Trophoblast cell (in vitro differentiated cells and primary cell): ENCODE data around the gene SLC6A4.

Experiments used
- DNase-seq, 2 donors: peaks; one replicate each; pipeline ENCODE4 v3.0.0-alpha.2; 2016
- H2AFZ ChIP-seq: 2 replicates; pipeline ENCODE4 v1.6.1; 2013; ENCODE audit warnings: low read length, moderate library complexity, mild to moderate bottlenecking; ENCODE audit not compliant: insufficient read depth, poor library complexity
- H2AK5ac ChIP-seq: 2 replicates; pipeline ENCODE4 v1.6.1; 2013; ENCODE audit warnings: mild to moderate bottlenecking, low read length
- H2BK120ac ChIP-seq: 2 replicates; pipeline ENCODE4 v1.6.1; 2013; ENCODE audit warnings: low read length, mild to moderate bottlenecking, moderate library complexity; ENCODE audit not compliant: insufficient read depth, poor library complexity
- H2BK12ac ChIP-seq: 2 replicates; pipeline ENCODE4 v1.6.1; 2013; ENCODE audit warnings: mild to moderate bottlenecking, low read length, moderate library complexity
- H2BK5ac ChIP-seq: 2 replicates; pipeline ENCODE4 v1.6.1; 2013; ENCODE audit warnings: low read length, low read depth, moderate library complexity, mild to moderate bottlenecking; ENCODE audit not compliant: poor library complexity
- H3K14ac ChIP-seq: 2 replicates; pipeline ENCODE4 v1.6.1; 2013; ENCODE audit warnings: mild to moderate bottlenecking, low read length
- H3K18ac ChIP-seq: 2 replicates; pipeline ENCODE4 v1.6.1; 2013; ENCODE audit warnings: mild to moderate bottlenecking, low read length
- H3K23ac ChIP-seq: 2 replicates; pipeline ENCODE4 v1.6.1; 2013; ENCODE audit warnings: low read length
- H3K27ac ChIP-seq: 2 replicates; pipeline ENCODE4 v1.5.1; 2013; ENCODE audit warnings: low read depth, mild to moderate bottlenecking, inconsistent platforms, low read length, moderate library complexity
- H3K27me3 ChIP-seq: 2 replicates; pipeline ENCODE4 v1.6.1; 2013; ENCODE audit warnings: inconsistent platforms, mild to moderate bottlenecking, low read length, moderate library complexity; ENCODE audit not compliant: insufficient read depth
- H3K36me3 ChIP-seq, 2 experiments: 1 replicate in 1 of 2; 2 replicates in 1 of 2; pipeline ENCODE4 v1.6.1; 2013; ENCODE audit warnings: low read length in 2 of 2, mild to moderate bottlenecking in 2 of 2, moderate library complexity in 1 of 2; ENCODE audit not compliant: insufficient read depth in 2 of 2, control insufficient read depth in 1 of 2
- H3K4ac ChIP-seq: 2 replicates; pipeline ENCODE4 v1.6.1; 2013; ENCODE audit warnings: low read depth, mild to moderate bottlenecking, low read length, moderate library complexity
- H3K4me1 ChIP-seq, 2 experiments: 1 replicate in 1 of 2; 2 replicates in 1 of 2; pipeline ENCODE4 v1.6.1; 2013; ENCODE audit warnings: low read length in 2 of 2, mild to moderate bottlenecking in 2 of 2, moderate library complexity in 1 of 2; ENCODE audit not compliant: insufficient read depth in 2 of 2, control insufficient read depth in 1 of 2
- H3K4me2 ChIP-seq: 2 replicates; pipeline ENCODE4 v1.6.1; 2013; ENCODE audit warnings: inconsistent platforms, mild to moderate bottlenecking, low read length, moderate library complexity
- H3K4me3 ChIP-seq: 2 replicates; pipeline ENCODE4 v1.5.1; 2013; ENCODE audit warnings: mild to moderate bottlenecking, low read depth, low read length, inconsistent platforms
- H3K79me1 ChIP-seq: one replicate; pipeline ENCODE4 v1.6.1; 2013; ENCODE audit warnings: low read length
- H3K79me2 ChIP-seq: 2 replicates; pipeline ENCODE4 v1.6.1; 2013; ENCODE audit warnings: low read length, mild to moderate bottlenecking; ENCODE audit not compliant: control insufficient read depth, insufficient read depth, poor library complexity
- H3K9ac ChIP-seq: 2 replicates; pipeline ENCODE4 v1.6.1; 2013; ENCODE audit warnings: mild to moderate bottlenecking, low read length
- H3K9me3 ChIP-seq: 2 replicates; pipeline ENCODE4 v1.6.1; 2013; ENCODE audit warnings: low read depth, mild to moderate bottlenecking, control low read depth, inconsistent platforms, low read length; ENCODE audit not compliant: insufficient read depth
- H4K12ac ChIP-seq: 2 replicates; pipeline ENCODE4 v1.6.1; 2013; ENCODE audit warnings: low read depth, mild to moderate bottlenecking, low read length, moderate library complexity
- H4K8ac ChIP-seq: 2 replicates; pipeline ENCODE4 v1.6.1; 2013; ENCODE audit warnings: low read depth, mild to moderate bottlenecking, low read length, moderate library complexity
- H4K91ac ChIP-seq: one replicate; pipeline ENCODE4 v1.6.1; 2013; ENCODE audit warnings: low read depth, mild to moderate bottlenecking, low read length, moderate library complexity
- WGBS: extraction: QIAGEN DNeasy Blood & Tissue Kit; methylation state at CpG from one replicate; pipeline ENCODE4 v1.1.7; 2013; ENCODE audit warnings: missing lambda C conversion rate; ENCODE audit not compliant: insufficient read length, insufficient coverage; ENCODE audit errors: extremely low coverage; 5-methylcytosine and 5-hydroxymethylcytosine counted together

SLC6A4 gene

GRCh38 chr17:30164531-30164930, 71.0 kb downstream of the SLC6A4 start:
- H3K4me3 ChIP-seq = no peak overlapping the region
- no peak overlapping the region for H3K18ac ChIP-seq
- no peak overlapping the region for H3K4ac ChIP-seq
- no peaks in the 10 kb centered on the region for H3K27me3 ChIP-seq
- H3K23ac ChIP-seq = no peak overlapping the region
- no peak overlapping the region for H3K4me2 ChIP-seq
- no peak for DNase-seq
- no peak overlapping the region for H4K91ac ChIP-seq
- no peak overlapping the region for H4K12ac ChIP-seq
- H2BK12ac ChIP-seq = no peak overlapping the region
- no peak overlapping the region for H2AK5ac ChIP-seq
- H3K4me1 ChIP-seq = no peaks in the 10 kb centered on the region
- H3K9me3 ChIP-seq = no peaks in the 10 kb centered on the region
- H3K14ac ChIP-seq = no peak overlapping the region
- no peaks in the 10 kb centered on the region for H3K79me1 ChIP-seq
- H2BK120ac ChIP-seq = no peak overlapping the region
- H2BK5ac ChIP-seq = no peak overlapping the region
- H3K79me2 ChIP-seq = no peaks in the 10 kb centered on the region
- no CpG with 5 or more reads among the region's 4 CpGs for WGBS
- H3K36me3 ChIP-seq = peaks cover 4% of the 10 kb centered on the region in 2 experiments
- H3K27ac ChIP-seq = no peak overlapping the region
- no peak overlapping the region for H4K8ac ChIP-seq
- no peak overlapping the region for H3K9ac ChIP-seq
- no peak overlapping the region for H2AFZ ChIP-seq

- Histone ChIP-seq H3K27me3 (no peaks in the 10 kb centered on the region), H3K18ac (no peak overlapping the region), H2BK5ac (no peak overlapping the region), H4K8ac (no peak overlapping the region), H3K9me3 (no peaks in the 10 kb centered on the region), H3K27ac (no peak overlapping the region), H3K36me3 (peaks cover 4 to 5% of the 10 kb centered on the region in 2 experiments), H4K12ac (no peak overlapping the region), H3K79me1 (no peaks in the 10 kb centered on the region), H3K79me2 (no peaks in the 10 kb centered on the region), H3K4me1 (no peaks in the 10 kb centered on the region), H3K4me3 (no peak overlapping the region), H3K9ac (no peak overlapping the region), H2AK5ac (no peak overlapping the region), H3K14ac (no peak overlapping the region), H2BK12ac (no peak overlapping the region), H4K91ac (no peak overlapping the region), H2BK120ac (no peak overlapping the region), H3K4me2 (no peak overlapping the region), H3K23ac (no peak overlapping the region), H2AFZ (no peak overlapping the region), H3K4ac (no peak overlapping the region)
- DNase-seq = no peak
Observed at GRCh38 chr17:30161601-30162000, 73.9 kb downstream of the SLC6A4 start.

GRCh38 chr17:30160419-30161172, 74.9 kb downstream of the SLC6A4 start:
- no peak overlapping the region for H3K14ac ChIP-seq
- no peak overlapping the region for H2BK12ac ChIP-seq
- H3K79me1 ChIP-seq = no peaks in the 10 kb centered on the region
- no peak overlapping the region for H3K4me3 ChIP-seq
- H2BK120ac ChIP-seq = no peak overlapping the region
- no peak overlapping the region for H3K18ac ChIP-seq
- no peak overlapping the region for H4K91ac ChIP-seq
- no CpG with 5 or more reads among the region's 3 CpGs for WGBS
- H3K4me1 ChIP-seq = no peaks in the 10 kb centered on the region
- no peak overlapping the region for H4K12ac ChIP-seq
- H2AK5ac ChIP-seq = no peak overlapping the region
- H3K4me2 ChIP-seq = no peak overlapping the region
- H3K36me3 ChIP-seq = peaks cover 4 to 8% of the 10 kb centered on the region in 2 experiments
- no peaks in the 10 kb centered on the region for H3K27me3 ChIP-seq
- no peaks in the 10 kb centered on the region for H3K79me2 ChIP-seq
- no peak overlapping the region for H3K9ac ChIP-seq
- DNase-seq = no peak
- no peak overlapping the region for H3K27ac ChIP-seq
- no peak overlapping the region for H3K4ac ChIP-seq
- H3K9me3 ChIP-seq = no peaks in the 10 kb centered on the region
- no peak overlapping the region for H3K23ac ChIP-seq
- no peak overlapping the region for H2BK5ac ChIP-seq
- H2AFZ ChIP-seq = no peak overlapping the region
- H4K8ac ChIP-seq = no peak overlapping the region

- H3K27ac ChIP-seq = no peak overlapping the region
- no peak overlapping the region for H2BK120ac ChIP-seq
- no peak overlapping the region for H2AFZ ChIP-seq
- no CpG with 5 or more reads among the region's 3 CpGs for WGBS
- H2BK12ac ChIP-seq = no peak overlapping the region
- H3K18ac ChIP-seq = no peak overlapping the region
- no peak overlapping the region for H2AK5ac ChIP-seq
- H3K36me3 ChIP-seq = peaks cover 2 to 5% of the 10 kb centered on the region in 2 experiments
- H4K8ac ChIP-seq = no peak overlapping the region
- H3K4ac ChIP-seq = no peak overlapping the region
- no peaks in the 10 kb centered on the region for H3K27me3 ChIP-seq
- no peak overlapping the region for H3K4me2 ChIP-seq
- no peak overlapping the region for H3K23ac ChIP-seq
- no peak overlapping the region for H3K14ac ChIP-seq
- no peak overlapping the region for H4K12ac ChIP-seq
- H3K79me2 ChIP-seq = no peaks in the 10 kb centered on the region
- H3K79me1 ChIP-seq = no peaks in the 10 kb centered on the region
- no peak overlapping the region for H3K9ac ChIP-seq
- no peak overlapping the region for H3K4me3 ChIP-seq
- no peaks in the 10 kb centered on the region for H3K4me1 ChIP-seq
- H3K9me3 ChIP-seq = no peaks in the 10 kb centered on the region
- no peak for DNase-seq
- no peak overlapping the region for H2BK5ac ChIP-seq
- H4K91ac ChIP-seq = no peak overlapping the region
Observed at GRCh38 chr17:30158896-30159625, 76.4 kb downstream of the SLC6A4 start.
